H9 (cell line): ENCODE measurements around the gene VAV3. TPM values are rescaled to one million over a fixed set of nuclear protein-coding genes. Genes with fewer than 3 reads are reported as not detected.

Source experiments
- DNase-seq: peaks from one replicate; pipeline ENCODE4 v3.0.0-alpha.2; 2017
- H2AFZ ChIP-seq: one replicate; pipeline ENCODE4 v1.6.1; 2013; ENCODE audit warnings: mild to moderate bottlenecking, low read length, control low read depth, moderate library complexity
- H2AK5ac ChIP-seq: 2 replicates; pipeline ENCODE4 v1.6.1; 2013; ENCODE audit warnings: low read length, control low read depth, mixed read lengths; ENCODE audit not compliant: insufficient read length
- H2BK120ac ChIP-seq: one replicate; pipeline ENCODE4 v1.6.1; 2013; ENCODE audit warnings: low read depth, mild to moderate bottlenecking, low read length, control low read depth, inconsistent platforms; ENCODE audit not compliant: poor library complexity, severe bottlenecking
- H2BK12ac ChIP-seq: 2 replicates; pipeline ENCODE4 v1.6.1; 2013; ENCODE audit warnings: low read length, control low read depth, mixed read lengths, low read depth; ENCODE audit not compliant: insufficient read length
- H2BK15ac ChIP-seq: 2 replicates; pipeline ENCODE4 v1.6.1; 2013; ENCODE audit warnings: low read depth, low read length, control low read depth
- H2BK20ac ChIP-seq: one replicate; pipeline ENCODE4 v1.6.1; 2013; ENCODE audit warnings: low read depth, mild to moderate bottlenecking, low read length, control low read depth, inconsistent platforms; ENCODE audit not compliant: poor library complexity, severe bottlenecking
- H2BK5ac ChIP-seq: 2 replicates; pipeline ENCODE4 v1.6.1; 2013; ENCODE audit warnings: low read length, control low read depth, mixed read lengths; ENCODE audit not compliant: insufficient read length
- H3K14ac ChIP-seq: 2 replicates; pipeline ENCODE4 v1.6.1; 2013; ENCODE audit warnings: low read length, control low read depth; ENCODE audit not compliant: insufficient read depth
- H3K18ac ChIP-seq: 2 replicates; pipeline ENCODE4 v1.6.1; 2013; ENCODE audit warnings: low read depth, mild to moderate bottlenecking, mixed read lengths, low read length, control low read depth; ENCODE audit not compliant: insufficient read length
- H3K23ac ChIP-seq: 2 replicates; pipeline ENCODE4 v1.6.1; 2013; ENCODE audit warnings: low read length, control low read depth, mixed read lengths, low read depth; ENCODE audit not compliant: insufficient read length
- H3K23me2 ChIP-seq: 2 replicates; pipeline ENCODE4 v1.6.1; 2013; ENCODE audit warnings: low read depth, mild to moderate bottlenecking, mixed read lengths, low read length, control low read depth; ENCODE audit not compliant: insufficient read length, poor library complexity, severe bottlenecking
- H3K27ac ChIP-seq: 2 replicates; pipeline ENCODE4 v1.5.1; 2013; ENCODE audit warnings: low read length, control low read depth, mixed read lengths, low read depth; ENCODE audit not compliant: insufficient read length
- H3K27me3 ChIP-seq: 2 replicates; pipeline ENCODE4 v1.6.1; 2013; ENCODE audit warnings: low read length, control low read depth, inconsistent platforms; ENCODE audit not compliant: insufficient read depth
- H3K4ac ChIP-seq: 2 replicates; pipeline ENCODE4 v1.6.1; 2013; ENCODE audit warnings: low read depth, mild to moderate bottlenecking, control low read depth, inconsistent platforms, low read length, moderate library complexity
- H3K4me1 ChIP-seq: 2 replicates; pipeline ENCODE4 v1.6.1; 2013; ENCODE audit warnings: low read length, control low read depth, inconsistent platforms; ENCODE audit not compliant: insufficient read depth
- H3K4me2 ChIP-seq: 2 replicates; pipeline ENCODE4 v1.6.1; 2013; ENCODE audit warnings: low read length, control low read depth, mixed read lengths; ENCODE audit not compliant: insufficient read length, insufficient read depth
- H3K56ac ChIP-seq: 2 replicates; pipeline ENCODE4 v1.6.1; 2013; ENCODE audit warnings: low read depth, mild to moderate bottlenecking, mixed read lengths, low read length, control low read depth; ENCODE audit not compliant: insufficient read length
- H3K79me1 ChIP-seq: 2 replicates; pipeline ENCODE4 v1.6.1; 2013; ENCODE audit warnings: low read depth, mild to moderate bottlenecking, moderate library complexity, low read length, control low read depth, inconsistent platforms; ENCODE audit not compliant: insufficient read depth, poor library complexity, severe bottlenecking
- H3K79me2 ChIP-seq: 2 replicates; pipeline ENCODE4 v1.6.1; 2013; ENCODE audit warnings: low read length, control low read depth, inconsistent platforms; ENCODE audit not compliant: insufficient read depth
- H3K9ac ChIP-seq: 2 replicates; pipeline ENCODE4 v1.6.1; 2013; ENCODE audit warnings: low read length, control low read depth, mixed read lengths; ENCODE audit not compliant: insufficient read length; ENCODE audit errors: extremely low read depth
- H3K9me3 ChIP-seq: one replicate; pipeline ENCODE4 v1.6.1; 2013; ENCODE audit warnings: low read depth, low read length, inconsistent platforms; ENCODE audit not compliant: control insufficient read depth
- H3T11ph ChIP-seq: one replicate; pipeline ENCODE4 v1.6.1; 2013; ENCODE audit warnings: mild to moderate bottlenecking, low read length, control low read depth, inconsistent platforms
- H4K20me1 ChIP-seq: one replicate; pipeline ENCODE4 v1.6.1; 2013; ENCODE audit not compliant: control insufficient read depth, insufficient read length, insufficient read depth
- H4K5ac ChIP-seq: 2 replicates; pipeline ENCODE4 v1.6.1; 2013; ENCODE audit warnings: low read depth, mild to moderate bottlenecking, mixed read lengths, low read length, control low read depth; ENCODE audit not compliant: insufficient read length
- H4K8ac ChIP-seq: replicated peaks from 2 replicates; pipeline ENCODE4 v1.6.1; 2013; ENCODE audit warnings: low read length, control low read depth, mixed read lengths, low read depth; ENCODE audit not compliant: insufficient read length
- H4K91ac ChIP-seq: 2 replicates; pipeline ENCODE4 v1.6.1; 2013; ENCODE audit warnings: low read depth, mild to moderate bottlenecking, moderate library complexity, mixed read lengths, low read length, control low read depth; ENCODE audit not compliant: insufficient read length
- H3K27ac Mint-ChIP-seq, 3 experiments: 2 replicates in 2 of 3; 3 replicates in 1 of 3; pipeline ENCODE4 v1.8.0; 2020 to 2021; ENCODE audit warnings: mixed read lengths in 3 of 3, mild to moderate bottlenecking in 1 of 3, moderate library complexity in 1 of 3
- H3K27me3 Mint-ChIP-seq: 2 replicates; pipeline ENCODE4 v1.8.0; 2021; ENCODE audit warnings: low read depth, mild to moderate bottlenecking, moderate library complexity, mixed read lengths
- H3K36me3 Mint-ChIP-seq, 3 experiments: 2 replicates in 2 of 3; 3 replicates in 1 of 3; pipeline ENCODE4 v1.8.0; 2020 to 2021; ENCODE audit warnings: low read depth in 3 of 3, mixed read lengths in 3 of 3; ENCODE audit not compliant: insufficient read depth in 1 of 3
- H3K4me1 Mint-ChIP-seq, 2 experiments: 2 replicates each; pipeline ENCODE4 v1.8.0; 2020; ENCODE audit warnings: mixed read lengths in 2 of 2
- H3K4me3 Mint-ChIP-seq, 2 experiments: 2 replicates in 1 of 2; 3 replicates in 1 of 2; pipeline ENCODE4 v1.8.0; 2020 to 2021; ENCODE audit warnings: mild to moderate bottlenecking in 2 of 2, mixed read lengths in 2 of 2, moderate library complexity in 1 of 2
- H3K9me3 Mint-ChIP-seq, 2 experiments: 2 replicates in 1 of 2; 3 replicates in 1 of 2; pipeline ENCODE4 v1.8.0; 2020; ENCODE audit warnings: mild to moderate bottlenecking in 2 of 2, mixed read lengths in 2 of 2, moderate library complexity in 1 of 2
- CTCF ChIP-seq: fragments of 200-600 bp; sonication (generic); conservative IDR thresholded peaks from 3 replicates; pipeline ENCODE4 v1.8.0; 2021; ENCODE audit warnings: antibody characterized with exemption, mild to moderate bottlenecking
- WGBS: extraction: QIAGEN DNeasy Blood & Tissue Kit; methylation state at CpG from one replicate; pipeline ENCODE4 v1.1.7; 2013; ENCODE audit warnings: missing lambda C conversion rate, low lambda C conversion rate, mixed read lengths; ENCODE audit not compliant: insufficient read length; ENCODE audit errors: extremely low coverage; 5-methylcytosine and 5-hydroxymethylcytosine counted together
- microRNA-seq: library from miRNA; unstranded; fragments of <30 nt; microRNA quantifications from one replicate; pipeline ENCODE4, GENCODE V29; 2020; ENCODE audit warnings: borderline microRNAs expressed
- total RNA-seq: library from RNA; stranded (reverse); gene quantifications from 2 replicates; pipeline ENCODE4 v1.2.1, GENCODE V29; 2021

VAV3 gene
- total RNA-seq, 1 experiment from 2014 or later: 5.1 TPM

GRCh38 chr1:107523061-107523460 lies 441.9 kb downstream of the VAV3 start:
- no peaks in the 10 kb centered on the region for H3K36me3 Mint-ChIP-seq
- Histone ChIP-seq H3K23me2 (no peaks in the 10 kb centered on the region), H4K20me1 (no peaks in the 10 kb centered on the region), H3K23ac (no peak overlapping the region), H4K91ac (no peak overlapping the region), H2BK20ac (no peak overlapping the region), H3K79me1 (no peaks in the 10 kb centered on the region), H3K9ac (no peak overlapping the region), H3K27ac (no peak overlapping the region), H2BK120ac (no peak overlapping the region), H2AK5ac (no peak overlapping the region), H3K14ac (no peak overlapping the region), H2BK5ac (no peak overlapping the region), H2AFZ (no peak overlapping the region), H2BK12ac (no peak overlapping the region), H3K4me2 (no peak overlapping the region), H3K18ac (no peak overlapping the region), H4K5ac (no peak overlapping the region), H3K4me1 (no peaks in the 10 kb centered on the region), H3K56ac (no peak overlapping the region), H4K8ac (no peak overlapping the region), H3K4ac (no peak overlapping the region), H3K27me3 (no peaks in the 10 kb centered on the region), H3T11ph (no peak overlapping the region), H2BK15ac (no peak overlapping the region), H3K79me2 (no peaks in the 10 kb centered on the region), H3K9me3 (no peaks in the 10 kb centered on the region)
- peaks cover 31 to 36% of the 10 kb centered on the region in 2 experiments for H3K4me1 Mint-ChIP-seq
- H3K4me3 Mint-ChIP-seq: no peak overlapping the region
- DNase-seq: peak; percentile 37
- H3K9me3 Mint-ChIP-seq: peaks cover 0 to 3% of the 10 kb centered on the region in 2 experiments; a peak in 2 of 5 replicates
- no CpG with 5 or more reads among the region's 4 CpGs for WGBS
- H3K27ac Mint-ChIP-seq: peak overlapping the region in 2 of 3 experiments; percentile 25 to 26; a peak in 3 of 7 replicates
- no peaks in the 10 kb centered on the region for H3K27me3 Mint-ChIP-seq
- TF ChIP-seq CTCF: 0 out of 3 replicates have a peak, but pooled peaks have one; percentile 14

Small RNA genes within 50 kb of the gene (microRNA-seq; reads per million reads assigned to microRNA genes)
- not detected for gene MIR7852

Other genes with a start within 250 kb of the VAV3 start
- 35.1 and 35.9 TPM in 2 replicates for gene SLC25A24, start 235.2 kb upstream of the VAV3 start, total RNA-seq